Activated T-cell treated with anti-CD3 and anti-CD28 coated beads, Interleukin-2, amount 50 U/mL, for 24 hours (primary cell): ENCODE results near the gene ATP2A1.
A peak's percentile ranks its signal among the peaks of the same experiment; 100 is the strongest.
"Not testable (repeated sequence)": the region's sequence is repeated elsewhere in the genome, so short reads cannot be mapped to it uniquely, and the experiment has no call there.

Experiments
- DNase-seq: peaks from one replicate; pipeline ENCODE4 v3.0.0-alpha.2; 2020
- H3K27ac Mint-ChIP-seq: 2 replicates; pipeline ENCODE4 v1.8.0; 2020; ENCODE audit warnings: mild to moderate bottlenecking, mixed read lengths
- H3K27me3 Mint-ChIP-seq: 2 replicates; pipeline ENCODE4 v1.8.0; 2020; ENCODE audit warnings: mixed read lengths
- H3K36me3 Mint-ChIP-seq: 2 replicates; pipeline ENCODE4 v1.8.0; 2020; ENCODE audit warnings: low read depth, mixed read lengths
- H3K4me1 Mint-ChIP-seq: 2 replicates; pipeline ENCODE4 v1.8.0; 2020; ENCODE audit warnings: low read depth, mixed read lengths
- H3K4me3 Mint-ChIP-seq: 2 replicates; pipeline ENCODE4 v1.8.0; 2020; ENCODE audit warnings: mild to moderate bottlenecking, moderate library complexity, mixed read lengths
- H3K9me3 Mint-ChIP-seq: 2 replicates; pipeline ENCODE4 v1.8.0; 2020; ENCODE audit warnings: mixed read lengths

ATP2A1 gene

GRCh38 chr16:28844226-28844885, 33.9 kb upstream of the ATP2A1 start:
- Mint-ChIP-seq H3K27ac (peak overlapping the region; percentile 97), H3K9me3 (no peaks in the 10 kb centered on the region), H3K36me3 (peaks cover 73% of the 10 kb centered on the region), H3K4me3 (peak overlapping the region; percentile 98), H3K4me1 (peaks cover 28% of the 10 kb centered on the region), H3K27me3 (no peaks in the 10 kb centered on the region)
- DNase-seq, result no peak

- DNase-seq, result no peak
- peak overlapping the region; percentile 98 for H3K4me3 Mint-ChIP-seq
These were observed 33.0 kb upstream of the ATP2A1 start for GRCh38 chr16:28845293-28845692.

GRCh38 chr16:28845761-28846079, 32.6 kb upstream of the ATP2A1 start:
- peak overlapping the region; percentile 98 for H3K4me3 Mint-ChIP-seq
- peak overlapping the region; percentile 97 for H3K27ac Mint-ChIP-seq
- H3K36me3 Mint-ChIP-seq, result peaks cover 65% of the 10 kb centered on the region
- no peak for DNase-seq
- H3K9me3 Mint-ChIP-seq, result no peaks in the 10 kb centered on the region
- peaks cover 29% of the 10 kb centered on the region for H3K4me1 Mint-ChIP-seq
- no peaks in the 10 kb centered on the region for H3K27me3 Mint-ChIP-seq

More at GRCh38 chr16:28845293-28845692, 33.0 kb upstream of the ATP2A1 start:
- no peaks in the 10 kb centered on the region for H3K9me3 Mint-ChIP-seq
- peaks cover 29% of the 10 kb centered on the region for H3K4me1 Mint-ChIP-seq
- H3K27me3 Mint-ChIP-seq, result no peaks in the 10 kb centered on the region
- peak overlapping the region; percentile 97 for H3K27ac Mint-ChIP-seq
- peaks cover 67% of the 10 kb centered on the region for H3K36me3 Mint-ChIP-seq

DNA sequence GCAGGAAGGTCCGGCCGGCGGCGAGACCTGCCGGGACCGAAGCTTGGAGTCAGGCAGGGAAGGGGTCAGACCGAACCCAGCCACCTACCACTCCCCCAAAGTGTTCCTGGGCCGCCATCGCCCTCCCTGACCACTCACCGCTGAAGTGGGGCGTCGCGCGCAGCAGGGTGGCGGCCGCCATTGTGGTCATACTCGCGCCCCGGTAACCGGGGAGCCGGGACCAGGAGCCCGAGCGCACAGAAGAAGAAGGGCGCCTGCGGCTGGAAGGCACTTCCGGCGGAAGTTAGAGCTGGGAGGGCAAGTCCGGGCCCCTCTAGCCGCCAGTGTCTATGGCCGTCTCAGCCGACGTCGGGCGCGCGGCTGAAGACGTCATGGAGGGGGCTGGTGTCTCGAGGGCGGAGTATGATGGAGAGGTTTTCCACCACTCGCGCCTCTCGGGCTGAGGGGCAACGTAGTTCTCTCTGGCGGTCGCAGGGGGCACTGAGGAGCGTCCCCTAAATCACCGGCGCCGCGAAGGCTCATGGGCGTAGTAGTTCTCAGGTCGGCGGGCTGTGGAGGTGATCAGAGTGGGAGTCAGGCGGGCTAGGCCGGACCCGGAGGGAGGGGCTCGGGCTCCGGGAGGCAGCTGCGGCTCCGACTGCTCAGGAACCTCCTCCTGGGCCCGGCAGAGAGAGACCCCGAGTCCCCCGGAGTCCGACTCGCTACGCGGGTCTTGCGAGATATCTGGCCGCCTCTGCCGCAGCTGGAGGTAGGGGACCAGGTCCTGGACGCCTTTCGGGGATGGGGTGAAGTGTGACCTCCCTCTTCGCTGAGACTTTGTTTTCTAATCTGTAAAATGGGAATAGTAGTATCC, 32.0 kb upstream of the ATP2A1 start, which contains the start of gene TUFM:
Gene TUFM, minus strand, starts transcription at position 269 of the 853 bp plus-strand sequence. Its CDS starts 79 bp downstream, at position 190.
- peak; percentile 97 for DNase-seq
- Mint-ChIP-seq H3K9me3 (no peaks in the 10 kb centered on the region), H3K27ac (peak within 1 kb of the TSS; percentile 97), H3K36me3 (peaks cover 59% of the 10 kb centered on the region), H3K4me3 (peak within 1 kb of the TSS; percentile 98), H3K27me3 (no peaks in the 10 kb centered on the region), H3K4me1 (peaks cover 29% of the 10 kb centered on the region)

DNA sequence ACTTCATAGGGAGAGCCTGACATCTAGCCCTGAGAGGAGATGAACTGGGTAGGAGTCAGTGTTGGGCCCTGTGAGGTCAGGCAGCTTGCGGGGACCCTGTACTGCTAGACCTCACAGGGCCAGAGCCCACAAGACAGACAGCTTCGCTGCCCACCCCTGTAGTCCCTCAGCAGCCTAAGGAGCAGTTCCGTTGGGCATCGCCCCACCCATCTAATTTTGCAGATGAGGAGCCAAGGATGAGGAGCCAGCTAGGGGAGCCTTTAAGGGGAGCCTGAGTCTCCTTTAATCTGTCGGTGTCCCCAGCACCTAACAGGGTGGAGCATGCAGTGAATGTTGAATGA, 31.4 kb upstream of the ATP2A1 start:
- peak overlapping the region; percentile 97 for H3K27ac Mint-ChIP-seq
- peaks cover 29% of the 10 kb centered on the region for H3K4me1 Mint-ChIP-seq
- no peaks in the 10 kb centered on the region for H3K27me3 Mint-ChIP-seq
- no peaks in the 10 kb centered on the region for H3K9me3 Mint-ChIP-seq
- DNase-seq, result peak; percentile 54
- H3K36me3 Mint-ChIP-seq, result peaks cover 54% of the 10 kb centered on the region
- peak overlapping the region; percentile 98 for H3K4me3 Mint-ChIP-seq

DNA sequence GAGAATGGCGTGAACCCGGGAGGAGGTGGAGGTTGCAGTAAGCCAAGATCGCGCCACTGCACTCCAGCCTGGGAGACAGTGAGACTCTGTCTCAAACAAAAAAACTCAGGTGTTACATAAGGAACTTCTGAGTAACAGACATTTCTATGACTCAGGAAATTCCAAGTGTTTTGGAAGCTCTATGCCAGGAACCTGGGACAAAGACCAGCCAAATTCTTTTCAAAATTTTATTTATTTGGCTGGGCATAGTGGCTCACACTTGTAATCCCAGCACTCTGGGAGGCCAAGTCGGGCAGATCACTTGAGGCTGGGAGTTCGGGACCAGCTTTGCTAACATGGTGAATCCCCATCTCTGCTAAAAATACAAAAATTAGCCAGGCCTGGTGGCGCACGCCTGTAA, 19.9 kb upstream of the ATP2A1 start:
- Mint-ChIP-seq H3K4me3 (no peak overlapping the region), H3K4me1 (peaks cover 14% of the 10 kb centered on the region), H3K36me3 (peaks cover 24% of the 10 kb centered on the region), H3K27me3 (no peaks in the 10 kb centered on the region), H3K9me3 (no peaks in the 10 kb centered on the region), H3K27ac (no peak overlapping the region)
- DNase-seq, result no peak

- no peak for DNase-seq
- Mint-ChIP-seq H3K27ac (no peak overlapping the region), H3K9me3 (no peaks in the 10 kb centered on the region), H3K4me1 (peaks cover 16% of the 10 kb centered on the region), H3K27me3 (no peaks in the 10 kb centered on the region), H3K36me3 (peaks cover 29% of the 10 kb centered on the region), H3K4me3 (no peak overlapping the region)
These were observed 19.0 kb upstream of the ATP2A1 start for GRCh38 chr16:28859326-28859725.

- Mint-ChIP-seq H3K9me3 (no peaks in the 10 kb centered on the region), H3K4me3 (peak overlapping the region; percentile 98), H3K27ac (peak overlapping the region; percentile 99), H3K4me1 (peaks cover 33% of the 10 kb centered on the region), H3K27me3 (no peaks in the 10 kb centered on the region), H3K36me3 (peaks cover 54% of the 10 kb centered on the region)
- no peak for DNase-seq
These were observed 14.1 kb upstream of the ATP2A1 start for GRCh38 chr16:28863929-28864793.

- no peaks in the 10 kb centered on the region for H3K9me3 Mint-ChIP-seq
- no peaks in the 10 kb centered on the region for H3K27me3 Mint-ChIP-seq
- peak overlapping the region; percentile 99 for H3K27ac Mint-ChIP-seq
- peak overlapping the region; percentile 98 for H3K4me3 Mint-ChIP-seq
- no peak for DNase-seq
- peaks cover 32% of the 10 kb centered on the region for H3K4me1 Mint-ChIP-seq
- H3K36me3 Mint-ChIP-seq, result peaks cover 62% of the 10 kb centered on the region
These were observed 13.1 kb upstream of the ATP2A1 start for GRCh38 chr16:28865001-28865688.

GRCh38 chr16:28865722-28866453, 12.4 kb upstream of the ATP2A1 start:
- Mint-ChIP-seq H3K9me3 (no peaks in the 10 kb centered on the region), H3K27ac (peak overlapping the region; percentile 99), H3K27me3 (no peaks in the 10 kb centered on the region), H3K36me3 (peaks cover 66% of the 10 kb centered on the region), H3K4me3 (no peak overlapping the region), H3K4me1 (peaks cover 30% of the 10 kb centered on the region)
- no peak for DNase-seq

- no peak overlapping the region for H3K4me3 Mint-ChIP-seq
- peak overlapping the region; percentile 71 for H3K27ac Mint-ChIP-seq
These were observed 11.9 kb upstream of the ATP2A1 start for GRCh38 chr16:28866454-28866804.

DNA sequence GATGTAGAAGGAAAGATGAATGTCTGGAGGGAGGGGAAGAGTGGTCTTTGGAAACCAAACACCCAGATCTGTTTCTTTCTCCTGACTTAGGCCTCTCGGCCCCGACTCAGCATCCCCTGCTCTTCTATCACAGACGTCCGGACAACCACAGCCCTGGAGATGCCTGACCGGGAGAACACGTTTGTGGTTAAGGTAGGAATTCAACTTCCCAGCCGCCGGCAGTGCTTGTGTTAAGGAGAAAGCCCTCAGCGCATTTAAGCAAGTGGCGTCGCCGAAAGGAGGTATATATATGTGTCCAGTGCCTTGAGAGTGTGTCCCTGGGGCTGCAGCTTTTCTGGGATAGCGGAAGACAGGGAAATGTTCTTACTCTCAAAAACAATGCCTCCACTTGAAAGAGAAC, 11.0 kb upstream of the ATP2A1 start:
- H3K36me3 Mint-ChIP-seq, result peaks cover 72% of the 10 kb centered on the region
- H3K27ac Mint-ChIP-seq, result peak overlapping the region; percentile 45
- H3K9me3 Mint-ChIP-seq, result no peaks in the 10 kb centered on the region

More at GRCh38 chr16:28866454-28866804, 11.9 kb upstream of the ATP2A1 start:
- Mint-ChIP-seq H3K4me1 (peaks cover 30% of the 10 kb centered on the region), H3K9me3 (no peaks in the 10 kb centered on the region), H3K36me3 (peaks cover 71% of the 10 kb centered on the region), H3K27me3 (no peaks in the 10 kb centered on the region)
- DNase-seq, result no peak

DNA sequence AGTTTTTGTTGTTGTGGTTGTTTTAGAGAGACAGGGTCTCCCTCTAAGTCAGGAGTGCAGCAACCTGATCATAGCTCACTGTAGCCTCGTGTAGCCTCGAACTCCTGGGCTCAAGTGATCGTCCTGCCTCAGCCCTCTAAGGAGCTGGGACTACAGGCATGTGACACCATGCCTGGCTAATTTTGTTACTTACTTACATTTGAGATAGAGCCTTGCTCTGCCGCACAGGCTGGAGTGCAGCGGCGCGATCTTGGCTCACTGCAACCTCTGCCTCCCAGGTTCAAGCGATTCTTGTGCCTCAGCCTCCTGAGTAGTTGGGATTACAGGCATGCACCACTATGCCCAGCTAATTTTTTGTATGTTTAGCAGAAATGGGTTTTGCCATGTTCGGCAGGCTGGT, 10.6 kb upstream of the ATP2A1 start:
- not testable (repeated sequence) for H3K27ac Mint-ChIP-seq, H3K27me3 Mint-ChIP-seq, DNase-seq, H3K4me3 Mint-ChIP-seq, H3K9me3 Mint-ChIP-seq
- Mint-ChIP-seq H3K36me3 (peaks cover 77% of the 10 kb centered on the region), H3K4me1 (peaks cover 24% of the 10 kb centered on the region)

More for the DNA sequence above, 11.0 kb upstream of the ATP2A1 start:
- Mint-ChIP-seq H3K4me3 (no peak overlapping the region), H3K27me3 (no peaks in the 10 kb centered on the region), H3K4me1 (peaks cover 24% of the 10 kb centered on the region)
- DNase-seq, result no peak
